ENCODE measurements around the gene TBL3. TPM values are rescaled to one million over a fixed set of nuclear protein-coding genes. Genes with fewer than 3 reads are reported as not detected.

TBL3 gene
- total and polyA plus RNA-seq, 2 of the 8 experiments (the other 6 are each of a cell fraction or from before 2014, with no cell fraction given), result 65.8 to 137 TPM

- no peak for TF ChIP-seq EP300 (IDR thresholded peaks at IDR 0.05; ENCODE audit: borderline replicate concordance in 1 of 2, low read depth in 2 of 2, low read length in 2 of 2)
- no peak for TF ChIP-seq EGR1 (IDR thresholded peaks at IDR 0.05; ENCODE audit: borderline replicate concordance, low read depth, low read length)
- no peak for TF ChIP-seq GTF2F1 (IDR thresholded peaks at IDR 0.05; ENCODE audit: borderline replicate concordance, low read depth, low read length)
Measured at GRCh38 chr16:1933097-1933661, 38.7 kb upstream of the TBL3 start (continued).

Data from H1 (cell line).